Activated T-cell treated with anti-CD3 and anti-CD28 coated beads for 48 hours (primary cell): ENCODE measurements around the gene MORN1.

Experiments
- DNase-seq: peaks from one replicate; pipeline ENCODE4 v3.0.0-alpha.2; 2020; ENCODE audit warnings: low read depth

MORN1 gene

GRCh38 chr1:2419416-2419815, 28.1 kb upstream of the MORN1 start:
- DNase-seq = no peak

GRCh38 chr1:2418791-2419320, 27.5 kb upstream of the MORN1 start:
- no peak for DNase-seq

GRCh38 chr1:2417833-2418225, 26.5 kb upstream of the MORN1 start:
- DNase-seq = no peak

DNA sequence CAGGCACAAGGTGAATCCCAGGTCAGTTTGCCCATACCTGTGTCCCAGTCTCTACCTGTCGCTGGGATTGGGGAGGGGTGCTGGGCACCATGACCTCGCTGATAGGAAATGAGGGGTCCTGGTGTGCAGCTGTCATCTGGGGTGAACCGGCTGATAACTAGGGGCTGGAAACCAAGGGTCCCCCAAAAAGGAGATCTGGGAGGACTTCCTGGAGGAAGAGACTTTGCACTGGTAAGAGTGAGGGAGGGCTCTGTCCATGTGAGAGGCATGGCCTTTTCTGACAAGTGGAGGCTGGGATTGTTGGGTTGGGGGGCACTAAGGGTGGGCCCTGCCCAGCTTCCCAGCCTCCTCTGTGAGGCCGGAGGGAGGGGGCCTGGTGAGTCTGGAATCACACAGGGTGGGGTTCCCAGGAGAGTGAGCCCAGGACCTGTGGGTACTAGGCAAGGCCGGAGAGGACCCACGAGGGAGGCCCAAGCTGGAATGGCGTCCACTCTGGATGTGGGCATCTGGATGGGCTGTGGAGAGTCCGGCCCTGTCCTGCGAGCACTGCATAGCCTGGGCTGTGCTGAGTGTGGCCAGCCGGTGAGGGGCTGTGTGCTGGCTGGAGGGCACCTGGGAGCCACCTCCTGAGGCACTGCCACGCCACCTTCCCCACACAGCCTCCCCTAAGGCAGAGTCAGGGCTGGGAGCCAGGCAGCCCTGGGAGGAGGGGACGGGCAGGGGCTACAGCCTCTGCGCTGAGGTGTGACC, 25.9 kb upstream of the MORN1 start:
- no peak for DNase-seq

DNA sequence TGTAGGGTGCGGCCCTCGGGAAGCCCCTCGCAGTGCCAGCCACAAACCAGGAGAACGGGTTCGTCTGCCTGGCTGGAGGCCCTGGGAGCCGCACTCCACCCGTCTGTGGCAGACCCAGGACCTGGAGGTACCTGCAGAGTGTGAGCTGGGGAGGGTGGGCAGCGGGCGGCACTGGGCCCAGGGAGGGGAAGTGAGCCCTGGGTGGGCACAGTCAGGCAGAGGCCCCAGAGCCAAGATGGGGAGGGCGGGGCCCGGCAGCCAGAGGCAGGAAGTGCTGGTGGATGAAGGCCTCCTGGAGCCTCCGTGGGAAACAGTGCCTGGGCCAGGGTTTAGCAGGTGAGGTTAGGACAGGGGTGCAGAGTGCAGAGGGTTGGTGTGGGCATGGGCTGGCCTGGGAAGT, 25.0 kb upstream of the MORN1 start:
- DNase-seq = no peak

GRCh38 chr1:2415801-2416208, 24.5 kb upstream of the MORN1 start:
- DNase-seq = peak; percentile 40

GRCh38 chr1:2415337-2415736, 24.0 kb upstream of the MORN1 start:
- DNase-seq = no peak

DNA sequence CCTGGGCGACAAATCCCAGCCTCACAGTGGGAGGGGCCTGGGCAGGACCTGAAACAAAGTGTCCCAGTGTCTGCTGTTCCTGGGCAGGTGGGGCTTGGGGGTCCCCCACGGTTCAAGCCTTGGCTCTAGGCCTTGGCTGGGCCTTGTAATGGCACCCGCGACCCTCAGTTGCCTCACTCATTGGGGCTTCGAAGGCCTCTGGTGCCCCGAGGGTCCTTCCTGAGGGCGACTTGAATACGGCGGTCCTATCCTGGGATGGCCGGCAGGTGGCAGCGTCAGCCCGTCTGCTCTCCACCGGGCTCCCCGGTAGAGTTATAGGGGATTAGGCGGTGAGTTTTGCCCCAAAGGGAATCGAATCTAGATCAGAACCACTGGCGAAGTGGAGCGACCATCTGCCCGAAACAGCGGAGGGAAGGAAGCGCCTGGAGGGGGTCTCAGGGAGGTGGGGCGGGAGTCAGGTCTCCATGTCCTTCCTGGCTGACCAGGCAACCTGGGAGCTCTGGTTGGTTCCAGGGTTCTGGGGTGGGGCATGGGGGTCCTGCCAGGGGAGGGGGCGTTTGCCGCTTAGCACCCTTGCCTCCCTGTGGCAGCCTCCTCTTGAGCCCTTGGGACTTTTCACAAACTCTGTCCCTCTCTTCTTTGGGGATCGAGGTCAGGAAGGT, 23.1 kb upstream of the MORN1 start:
- DNase-seq = peak; percentile 77

GRCh38 chr1:2413495-2414296, 22.3 kb upstream of the MORN1 start:
- DNase-seq = peak; percentile 23

DNA sequence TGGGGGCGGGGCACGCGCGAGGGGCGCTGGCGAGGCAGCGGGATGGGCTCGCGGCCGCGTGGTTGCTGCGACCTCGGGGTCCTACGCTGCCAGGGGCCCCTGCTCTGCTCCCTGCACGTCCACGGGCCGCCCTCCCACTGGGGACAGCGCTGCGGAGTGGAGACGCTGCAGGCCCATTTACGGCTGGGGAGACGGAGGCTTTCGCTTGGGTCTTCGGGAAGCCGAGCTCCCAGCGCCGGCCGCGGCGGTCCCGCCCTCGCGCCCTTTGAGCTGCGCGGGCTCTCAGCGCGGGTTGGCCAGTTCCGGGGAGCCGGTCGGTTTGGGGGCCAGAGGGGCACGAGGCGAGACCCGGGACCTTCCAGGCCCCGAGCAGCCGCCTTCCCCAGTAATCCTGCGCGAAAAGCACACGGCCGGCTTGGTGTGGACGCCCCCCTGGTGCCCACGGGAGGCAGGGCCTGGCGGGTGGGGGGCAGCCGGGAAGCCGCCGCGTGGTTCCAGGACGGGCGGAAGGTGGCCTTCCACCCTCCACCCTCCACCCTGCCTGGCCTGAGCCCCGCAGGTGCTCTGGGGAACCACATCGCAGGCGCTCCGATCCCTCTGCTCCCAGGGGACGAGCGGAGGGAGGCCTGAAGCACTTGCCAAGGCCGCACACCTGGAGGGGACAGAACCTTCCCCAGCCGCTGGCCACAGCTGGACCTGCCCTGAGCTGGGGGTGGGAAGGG, 21.6 kb upstream of the MORN1 start:
- peak; percentile 21 for DNase-seq

DNA sequence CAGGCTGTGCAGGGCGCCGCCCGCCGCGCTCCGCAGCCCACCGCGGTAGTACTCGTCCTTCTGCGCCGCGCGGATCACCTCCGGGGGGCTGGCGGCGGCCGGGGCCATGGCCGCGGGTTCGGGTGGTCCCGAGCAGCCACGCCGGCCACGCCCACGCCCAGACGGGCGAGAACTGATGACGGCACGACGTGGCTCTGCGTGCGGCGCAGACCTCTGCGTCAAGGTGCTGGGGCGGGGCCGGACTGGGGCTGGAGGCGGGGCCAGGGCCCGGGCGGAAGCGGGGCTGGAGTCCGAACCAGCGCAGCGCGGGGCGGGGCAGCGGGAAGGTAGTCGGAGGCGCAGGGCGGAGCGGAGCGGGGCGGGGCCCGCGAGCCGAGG, 21.0 kb upstream of the MORN1 start, which contains the start of gene PEX10:
Gene PEX10, minus strand, starts transcription at position 170 of the 378 bp plus-strand sequence. Its CDS starts 62 bp downstream, at position 108.
- peak; percentile 100 for DNase-seq

GRCh38 chr1:2411801-2412394, 20.5 kb upstream of the MORN1 start:
- no peak for DNase-seq

GRCh38 chr1:2409745-2410144, 18.4 kb upstream of the MORN1 start:
- no peak for DNase-seq

- DNase-seq = no peak
Measured at GRCh38 chr1:2408859-2409276, 17.5 kb upstream of the MORN1 start.

DNA sequence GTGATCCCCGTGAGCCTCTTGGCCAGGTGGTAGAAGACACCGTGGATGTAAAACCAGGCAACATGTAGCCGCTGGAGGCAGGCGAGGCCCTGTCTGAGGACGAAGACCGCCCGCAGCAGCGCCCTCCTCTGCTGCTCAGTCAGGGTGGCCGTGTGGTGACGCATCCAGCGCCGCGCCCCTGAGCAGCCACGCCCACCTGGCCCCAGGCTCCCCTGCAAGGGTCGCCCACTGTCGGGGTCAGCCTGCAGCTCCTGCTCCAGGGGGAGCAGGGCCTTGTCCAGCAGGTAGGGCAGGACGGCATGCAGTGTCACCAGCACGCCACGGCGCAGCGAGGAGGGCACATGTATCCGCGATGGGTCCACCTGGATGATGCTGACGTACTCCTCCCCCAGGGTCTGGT, 17.1 kb upstream of the MORN1 start:
- DNase-seq = no peak

GRCh38 chr1:2407991-2408275, 16.6 kb upstream of the MORN1 start:
- DNase-seq = no peak

DNA sequence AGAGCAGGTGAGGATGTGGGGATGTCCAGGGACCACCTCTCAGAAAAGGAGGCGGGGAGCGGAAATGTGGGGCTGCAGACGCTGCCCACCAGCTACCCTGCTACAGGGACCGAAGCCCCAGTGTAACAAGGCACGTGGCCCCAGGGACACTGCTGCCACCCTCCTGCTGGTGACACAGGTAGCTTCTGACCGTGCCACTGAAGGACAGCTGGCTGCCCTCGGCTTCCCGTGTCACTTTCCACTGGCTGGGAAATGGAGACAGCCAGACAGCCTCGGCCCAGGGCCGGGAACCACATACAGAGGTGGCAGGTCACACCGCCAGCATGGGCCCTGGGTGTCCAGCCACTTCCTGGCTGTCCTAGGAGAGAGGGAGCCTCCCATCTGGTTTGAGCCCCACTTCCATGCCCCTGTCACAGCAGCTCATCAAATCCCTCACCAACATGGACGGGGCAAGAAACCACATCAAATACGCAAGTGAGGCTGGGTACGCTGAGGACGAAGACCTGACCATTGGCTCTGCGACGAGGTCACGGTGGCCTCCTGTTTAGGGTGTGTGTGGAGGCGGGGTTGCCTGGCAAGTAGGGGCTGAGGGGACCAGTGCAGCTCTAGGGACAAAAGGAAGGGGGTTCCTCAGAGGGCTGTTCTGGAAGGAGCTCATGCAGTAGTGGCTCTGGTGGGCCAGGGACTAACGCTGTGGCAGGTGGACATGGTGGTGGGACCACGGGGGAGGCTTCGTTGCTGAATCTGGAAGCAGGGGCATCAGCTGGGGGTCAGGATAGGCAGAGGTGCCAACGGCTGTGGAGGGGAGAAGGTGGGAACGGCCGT, 16.0 kb upstream of the MORN1 start:
- DNase-seq = no peak

- DNase-seq = no peak
Measured at GRCh38 chr1:2406451-2407041, 15.2 kb upstream of the MORN1 start.

- no peak for DNase-seq
Measured at GRCh38 chr1:2405588-2406295, 14.4 kb upstream of the MORN1 start.
